ENCODE data around the gene LBX1.

GRCh38 chr10:101228153-101228965 lies 904 bp downstream of the LBX1 start:
- TF ChIP-seq POLR2A (IDR thresholded peaks at IDR 0.05; ENCODE audit: low read depth, low read length) = no peak
- TF ChIP-seq SPI1 (IDR thresholded peaks at IDR 0.05; ENCODE audit: low read depth, low read length) = no peak
- TF ChIP-seq POLR2AphosphoS5 (IDR thresholded peaks at IDR 0.05; ENCODE audit: low read depth, low read length) = no peak
- TF ChIP-seq TAF1 (IDR thresholded peaks at IDR 0.05; ENCODE audit: low read depth, low read length) = no peak
- TF ChIP-seq POU2F2 (IDR thresholded peaks at IDR 0.05; ENCODE audit: low read depth, low read length) = no peak
- TF ChIP-seq PAX5 (IDR thresholded peaks at IDR 0.05; ENCODE audit: insufficient read depth, low read length, severe bottlenecking) = no peak

Measured in GM12891 (cell line).